GM23338 (cell line): ENCODE measurements around the gene TRPM3. TPM values are rescaled to one million over a fixed set of nuclear protein-coding genes. Genes with fewer than 3 reads are reported as not detected.

Experiments
- ATAC-seq: fragments of 200-7000 bp; cut with Tn5 transposase; 3 replicates; pipeline ENCODE4 v1.9.1; 2020
- DNase-seq: peaks from one replicate; pipeline ENCODE4 v3.0.0-alpha.2; 2015; ENCODE audit warnings: low spot score
- H2AFZ ChIP-seq: fragments of 200-600 bp; sonication (generic); 2 replicates; pipeline ENCODE4 v1.8.0; 2016; ENCODE audit warnings: antibody characterized with exemption, mild to moderate bottlenecking, moderate library complexity
- H3F3A ChIP-seq: fragments of 200-600 bp; sonication (generic); replicated peaks from 2 replicates; pipeline ENCODE4 v1.8.0; 2017; ENCODE audit warnings: antibody characterized with exemption, mixed run types, low read depth
- H3K27ac ChIP-seq: fragments of 200-600 bp; sonication (generic); 2 replicates; pipeline ENCODE4 v1.6.1; 2016; ENCODE audit warnings: low read depth
- H3K27me3 ChIP-seq: fragments of 200-600 bp; sonication (generic); 2 replicates; pipeline ENCODE4 v1.8.0; 2016; ENCODE audit warnings: mild to moderate bottlenecking, mixed run types, moderate library complexity; ENCODE audit not compliant: insufficient read depth
- H3K36me3 ChIP-seq: fragments of 200-600 bp; sonication (generic); 2 replicates; pipeline ENCODE4 v1.8.0; 2016; ENCODE audit warnings: mild to moderate bottlenecking; ENCODE audit not compliant: insufficient read depth
- H3K4me1 ChIP-seq: fragments of 200-600 bp; sonication (generic); 2 replicates; pipeline ENCODE4 v1.8.0; 2016; ENCODE audit warnings: mild to moderate bottlenecking, moderate library complexity; ENCODE audit not compliant: insufficient read depth
- H3K4me2 ChIP-seq: fragments of 200-600 bp; sonication (generic); 2 replicates; pipeline ENCODE4 v1.7.1; 2017; ENCODE audit warnings: mixed run types
- H3K4me3 ChIP-seq: fragments of 200-600 bp; sonication (generic); 2 replicates; pipeline ENCODE4 v1.6.1; 2016; ENCODE audit warnings: mixed run types
- H3K79me2 ChIP-seq: fragments of 200-600 bp; sonication (generic); replicated peaks from 2 replicates; pipeline ENCODE4 v1.8.0; 2017; ENCODE audit warnings: mild to moderate bottlenecking; ENCODE audit not compliant: insufficient read depth
- H3K9me2 ChIP-seq: fragments of 200-600 bp; sonication (generic); 2 replicates; pipeline ENCODE4 v1.8.0; 2017; ENCODE audit not compliant: insufficient read depth
- H4K20me1 ChIP-seq: fragments of 200-600 bp; sonication (generic); replicated peaks from 2 replicates; pipeline ENCODE4 v1.8.0; 2017; ENCODE audit warnings: mild to moderate bottlenecking; ENCODE audit not compliant: insufficient read depth
- H3K27ac Mint-ChIP-seq: 2 replicates; pipeline ENCODE4 v1.8.0; 2020; ENCODE audit warnings: inconsistent platforms, mild to moderate bottlenecking, moderate library complexity, mixed read lengths
- H3K27me3 Mint-ChIP-seq: 3 replicates; pipeline ENCODE4 v1.8.0; 2022; ENCODE audit warnings: low read depth, mild to moderate bottlenecking, moderate library complexity, mixed read lengths, inconsistent platforms; ENCODE audit not compliant: insufficient read depth, poor library complexity
- H3K36me3 Mint-ChIP-seq: 3 replicates; pipeline ENCODE4 v1.8.0; 2021; ENCODE audit warnings: low read depth, mild to moderate bottlenecking, inconsistent platforms, moderate library complexity, mixed read lengths
- H3K4me1 Mint-ChIP-seq: 3 replicates; pipeline ENCODE4 v1.8.0; 2020; ENCODE audit warnings: mild to moderate bottlenecking, inconsistent platforms, mixed read lengths
- H3K4me3 Mint-ChIP-seq: 3 replicates; pipeline ENCODE4 v1.8.0; 2021; ENCODE audit warnings: moderate library complexity, mild to moderate bottlenecking, inconsistent platforms, mixed read lengths
- H3K9me3 Mint-ChIP-seq: 3 replicates; pipeline ENCODE4 v1.8.0; 2020; ENCODE audit warnings: moderate library complexity, mild to moderate bottlenecking, inconsistent platforms, mixed read lengths
- CREB1 ChIP-seq: fragments of 250-450 bp; sonication (Bioruptor Pico); IDR thresholded peaks from 2 replicates; pipeline ENCODE4 v1.5.0; 2020; ENCODE audit warnings: low read depth, mild to moderate bottlenecking, moderate library complexity
- EZH2 ChIP-seq: fragments of 200-600 bp; sonication (generic); IDR thresholded peaks from one replicate; pipeline ENCODE4 v1.8.0; 2017; ENCODE audit warnings: antibody characterized with exemption, mild to moderate bottlenecking, low read depth; ENCODE audit not compliant: unreplicated experiment
- EZH2phosphoT487 ChIP-seq: fragments of 200-600 bp; sonication (generic); IDR thresholded peaks from one replicate; pipeline ENCODE4 v1.8.1; 2018; ENCODE audit warnings: antibody characterized with exemption; ENCODE audit not compliant: unreplicated experiment
- JUNB ChIP-seq: IDR thresholded peaks from one replicate; pipeline ENCODE4 v1.6.1; 2016; ENCODE audit warnings: antibody characterized with exemption; ENCODE audit not compliant: unreplicated experiment
- NANOG ChIP-seq: IDR thresholded peaks from 2 replicates; pipeline ENCODE4 v1.6.1; 2016; ENCODE audit warnings: antibody characterized with exemption, borderline replicate concordance
- POLR2AphosphoS5 ChIP-seq: IDR thresholded peaks from 2 replicates; pipeline ENCODE4 v1.6.1; 2016; ENCODE audit warnings: antibody characterized with exemption, low read depth
- STAT1 ChIP-seq: IDR thresholded peaks from one replicate; pipeline ENCODE4 v1.6.1; 2016; ENCODE audit warnings: antibody characterized with exemption; ENCODE audit not compliant: unreplicated experiment
- ZNF331 ChIP-seq: fragments of 250-450 bp; sonication (Bioruptor Pico); IDR thresholded peaks from 2 replicates; pipeline ENCODE4 v1.5.0; 2020; ENCODE audit warnings: low read depth, mild to moderate bottlenecking, moderate library complexity
- polyA plus RNA-seq: library from polyadenylated mRNA; unstranded; fragments of >200 nt; fragmentation: Nextera tagmentation; extraction: Ambion mirVana; gene quantifications from 2 replicates; pipeline ENCODE4 v1.2.1, GENCODE V29; 2016
- total RNA-seq: library from RNA; depleted of rRNA; stranded (reverse); fragments of >200 nt; shearing (Covaris generic); gene quantifications from 2 replicates; pipeline ENCODE4 v1.2.3, GENCODE V29; 2014
- TF ChIP-seq, protein P1 (sequence below): fragments of 250-450 bp; sonication (Bioruptor Pico); IDR thresholded peaks from 2 replicates; pipeline ENCODE4 v1.5.0; 2020; ENCODE audit warnings: mild to moderate bottlenecking, moderate library complexity
- TF ChIP-seq, protein P2 (sequence below): IDR thresholded peaks from one replicate; pipeline ENCODE4 v1.6.1; 2018; ENCODE audit warnings: antibody characterized with exemption; ENCODE audit not compliant: unreplicated experiment
- TF ChIP-seq, protein P3 (sequence below), 2 experiments: fragments of 200-600 bp in 1 of 2; sonication (generic) in 1 of 2; conservative IDR thresholded peaks; 2 replicates each; pipeline versions ENCODE4 v1.5.1 to v1.6.1; 2016 to 2017; ENCODE audit warnings: antibody characterized with exemption in 2 of 2, low read depth in 2 of 2, mild to moderate bottlenecking in 2 of 2, moderate library complexity in 1 of 2
- TF ChIP-seq, protein P4 (sequence below): IDR thresholded peaks from 2 replicates; pipeline ENCODE4 v1.6.1; 2016; ENCODE audit warnings: antibody characterized with exemption

The TRPM3 gene
- total and polyA plus RNA-seq, 2 experiments from 2014 or later = 2.8 to 8.2 TPM

DNA sequence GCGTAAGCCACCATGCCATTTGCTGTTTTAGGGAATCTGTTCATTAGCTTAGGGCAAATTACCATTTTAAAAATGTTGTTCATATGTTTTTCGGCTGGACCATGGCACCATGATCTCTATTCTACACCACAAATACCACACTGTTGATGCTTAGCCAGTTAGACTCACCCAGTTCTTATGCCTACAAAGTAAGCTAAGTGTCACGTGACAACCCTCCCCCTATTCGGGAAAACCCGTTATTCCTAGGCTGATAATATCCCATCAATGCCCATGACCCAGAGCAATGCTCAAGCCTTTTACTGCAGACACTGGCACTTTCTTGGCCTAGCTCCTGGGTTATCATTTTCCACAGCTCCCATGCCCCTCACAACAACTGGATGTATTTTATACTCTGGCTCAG lies 426.7 kb downstream of the TRPM3 start (continued):
- TF ChIP-seq, protein P1, sequence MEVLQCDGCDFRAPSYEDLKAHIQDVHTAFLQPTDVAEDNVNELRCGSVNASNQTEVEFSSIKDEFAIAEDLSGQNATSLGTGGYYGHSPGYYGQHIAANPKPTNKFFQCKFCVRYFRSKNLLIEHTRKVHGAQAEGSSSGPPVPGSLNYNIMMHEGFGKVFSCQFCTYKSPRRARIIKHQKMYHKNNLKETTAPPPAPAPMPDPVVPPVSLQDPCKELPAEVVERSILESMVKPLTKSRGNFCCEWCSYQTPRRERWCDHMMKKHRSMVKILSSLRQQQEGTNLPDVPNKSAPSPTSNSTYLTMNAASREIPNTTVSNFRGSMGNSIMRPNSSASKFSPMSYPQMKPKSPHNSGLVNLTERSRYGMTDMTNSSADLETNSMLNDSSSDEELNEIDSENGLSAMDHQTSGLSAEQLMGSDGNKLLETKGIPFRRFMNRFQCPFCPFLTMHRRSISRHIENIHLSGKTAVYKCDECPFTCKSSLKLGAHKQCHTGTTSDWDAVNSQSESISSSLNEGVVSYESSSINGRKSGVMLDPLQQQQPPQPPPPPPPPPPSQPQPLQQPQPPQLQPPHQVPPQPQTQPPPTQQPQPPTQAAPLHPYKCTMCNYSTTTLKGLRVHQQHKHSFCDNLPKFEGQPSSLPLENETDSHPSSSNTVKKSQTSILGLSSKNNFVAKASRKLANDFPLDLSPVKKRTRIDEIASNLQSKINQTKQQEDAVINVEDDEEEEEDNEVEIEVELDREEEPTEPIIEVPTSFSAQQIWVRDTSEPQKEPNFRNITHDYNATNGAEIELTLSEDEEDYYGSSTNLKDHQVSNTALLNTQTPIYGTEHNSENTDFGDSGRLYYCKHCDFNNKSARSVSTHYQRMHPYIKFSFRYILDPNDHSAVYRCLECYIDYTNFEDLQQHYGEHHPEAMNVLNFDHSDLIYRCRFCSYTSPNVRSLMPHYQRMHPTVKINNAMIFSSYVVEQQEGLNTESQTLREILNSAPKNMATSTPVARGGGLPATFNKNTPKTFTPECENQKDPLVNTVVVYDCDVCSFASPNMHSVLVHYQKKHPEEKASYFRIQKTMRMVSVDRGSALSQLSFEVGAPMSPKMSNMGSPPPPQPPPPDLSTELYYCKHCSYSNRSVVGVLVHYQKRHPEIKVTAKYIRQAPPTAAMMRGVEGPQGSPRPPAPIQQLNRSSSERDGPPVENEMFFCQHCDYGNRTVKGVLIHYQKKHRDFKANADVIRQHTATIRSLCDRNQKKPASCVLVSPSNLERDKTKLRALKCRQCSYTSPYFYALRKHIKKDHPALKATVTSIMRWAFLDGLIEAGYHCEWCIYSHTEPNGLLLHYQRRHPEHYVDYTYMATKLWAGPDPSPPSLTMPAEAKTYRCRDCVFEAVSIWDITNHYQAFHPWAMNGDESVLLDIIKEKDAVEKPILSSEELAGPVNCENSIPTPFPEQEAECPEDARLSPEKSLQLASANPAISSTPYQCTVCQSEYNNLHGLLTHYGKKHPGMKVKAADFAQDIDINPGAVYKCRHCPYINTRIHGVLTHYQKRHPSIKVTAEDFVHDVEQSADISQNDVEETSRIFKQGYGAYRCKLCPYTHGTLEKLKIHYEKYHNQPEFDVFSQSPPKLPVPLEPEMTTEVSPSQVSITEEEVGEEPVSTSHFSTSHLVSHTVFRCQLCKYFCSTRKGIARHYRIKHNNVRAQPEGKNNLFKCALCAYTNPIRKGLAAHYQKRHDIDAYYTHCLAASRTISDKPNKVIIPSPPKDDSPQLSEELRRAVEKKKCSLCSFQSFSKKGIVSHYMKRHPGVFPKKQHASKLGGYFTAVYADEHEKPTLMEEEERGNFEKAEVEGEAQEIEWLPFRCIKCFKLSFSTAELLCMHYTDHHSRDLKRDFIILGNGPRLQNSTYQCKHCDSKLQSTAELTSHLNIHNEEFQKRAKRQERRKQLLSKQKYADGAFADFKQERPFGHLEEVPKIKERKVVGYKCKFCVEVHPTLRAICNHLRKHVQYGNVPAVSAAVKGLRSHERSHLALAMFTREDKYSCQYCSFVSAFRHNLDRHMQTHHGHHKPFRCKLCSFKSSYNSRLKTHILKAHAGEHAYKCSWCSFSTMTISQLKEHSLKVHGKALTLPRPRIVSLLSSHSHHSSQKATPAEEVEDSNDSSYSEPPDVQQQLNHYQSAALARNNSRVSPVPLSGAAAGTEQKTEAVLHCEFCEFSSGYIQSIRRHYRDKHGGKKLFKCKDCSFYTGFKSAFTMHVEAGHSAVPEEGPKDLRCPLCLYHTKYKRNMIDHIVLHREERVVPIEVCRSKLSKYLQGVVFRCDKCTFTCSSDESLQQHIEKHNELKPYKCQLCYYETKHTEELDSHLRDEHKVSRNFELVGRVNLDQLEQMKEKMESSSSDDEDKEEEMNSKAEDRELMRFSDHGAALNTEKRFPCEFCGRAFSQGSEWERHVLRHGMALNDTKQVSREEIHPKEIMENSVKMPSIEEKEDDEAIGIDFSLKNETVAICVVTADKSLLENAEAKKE (CRISPR knock-in tag) = no peak
- TF ChIP-seq JUNB (no peak), EZH2 (no peak)

DNA sequence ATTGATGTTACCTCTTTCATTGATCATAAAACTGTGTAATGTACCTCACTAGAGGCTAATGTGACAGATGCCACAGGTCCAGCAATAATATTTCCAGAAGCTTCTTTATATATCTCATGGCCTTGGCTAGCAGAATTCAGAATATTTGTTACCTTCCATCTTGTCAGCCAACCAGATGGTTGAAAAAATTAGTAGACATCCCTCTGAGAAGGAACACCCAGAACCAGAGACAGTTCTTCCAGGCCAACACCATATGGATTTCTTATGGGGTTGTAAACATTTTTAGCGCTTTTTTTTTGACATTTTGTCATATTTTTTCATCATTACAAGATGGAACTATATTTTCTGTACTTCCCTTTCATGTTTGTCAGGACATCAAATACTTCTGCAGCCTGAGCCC lies 428.2 kb downstream of the TRPM3 start:
- Histone ChIP-seq H3K4me3 (no peak overlapping the region), H3K36me3 (no peaks in the 10 kb centered on the region), H3K27me3 (no peaks in the 10 kb centered on the region), H3K79me2 (no peaks in the 10 kb centered on the region), H4K20me1 (no peaks in the 10 kb centered on the region), H3K9me2 (no peaks in the 10 kb centered on the region; the same call in 1 of the 2 replicates), H3F3A (no peaks in the 10 kb centered on the region), H3K4me2 (no peak overlapping the region), H3K4me1 (peaks cover 4% of the 10 kb centered on the region; the same call in 1 of the 2 replicates), H3K27ac (no peak overlapping the region), H2AFZ (no peak overlapping the region)
- no peak for DNase-seq
- ATAC-seq = no peak
- H3K4me3 Mint-ChIP-seq = no peak overlapping the region
- H3K4me1 Mint-ChIP-seq = peaks cover 12% of the 10 kb centered on the region
- H3K27ac Mint-ChIP-seq = no peak overlapping the region
- H3K9me3 Mint-ChIP-seq = no peaks in the 10 kb centered on the region
- H3K27me3 Mint-ChIP-seq = peaks cover 3% of the 10 kb centered on the region
- no peaks in the 10 kb centered on the region for H3K36me3 Mint-ChIP-seq
- no peak for TF ChIP-seq CREB1 (CRISPR knock-in tag)
- TF ChIP-seq, protein P2, sequence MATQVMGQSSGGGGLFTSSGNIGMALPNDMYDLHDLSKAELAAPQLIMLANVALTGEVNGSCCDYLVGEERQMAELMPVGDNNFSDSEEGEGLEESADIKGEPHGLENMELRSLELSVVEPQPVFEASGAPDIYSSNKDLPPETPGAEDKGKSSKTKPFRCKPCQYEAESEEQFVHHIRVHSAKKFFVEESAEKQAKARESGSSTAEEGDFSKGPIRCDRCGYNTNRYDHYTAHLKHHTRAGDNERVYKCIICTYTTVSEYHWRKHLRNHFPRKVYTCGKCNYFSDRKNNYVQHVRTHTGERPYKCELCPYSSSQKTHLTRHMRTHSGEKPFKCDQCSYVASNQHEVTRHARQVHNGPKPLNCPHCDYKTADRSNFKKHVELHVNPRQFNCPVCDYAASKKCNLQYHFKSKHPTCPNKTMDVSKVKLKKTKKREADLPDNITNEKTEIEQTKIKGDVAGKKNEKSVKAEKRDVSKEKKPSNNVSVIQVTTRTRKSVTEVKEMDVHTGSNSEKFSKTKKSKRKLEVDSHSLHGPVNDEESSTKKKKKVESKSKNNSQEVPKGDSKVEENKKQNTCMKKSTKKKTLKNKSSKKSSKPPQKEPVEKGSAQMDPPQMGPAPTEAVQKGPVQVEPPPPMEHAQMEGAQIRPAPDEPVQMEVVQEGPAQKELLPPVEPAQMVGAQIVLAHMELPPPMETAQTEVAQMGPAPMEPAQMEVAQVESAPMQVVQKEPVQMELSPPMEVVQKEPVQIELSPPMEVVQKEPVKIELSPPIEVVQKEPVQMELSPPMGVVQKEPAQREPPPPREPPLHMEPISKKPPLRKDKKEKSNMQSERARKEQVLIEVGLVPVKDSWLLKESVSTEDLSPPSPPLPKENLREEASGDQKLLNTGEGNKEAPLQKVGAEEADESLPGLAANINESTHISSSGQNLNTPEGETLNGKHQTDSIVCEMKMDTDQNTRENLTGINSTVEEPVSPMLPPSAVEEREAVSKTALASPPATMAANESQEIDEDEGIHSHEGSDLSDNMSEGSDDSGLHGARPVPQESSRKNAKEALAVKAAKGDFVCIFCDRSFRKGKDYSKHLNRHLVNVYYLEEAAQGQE = no peak
- no peak for TF ChIP-seq POLR2AphosphoS5
- TF ChIP-seq, protein P3, sequence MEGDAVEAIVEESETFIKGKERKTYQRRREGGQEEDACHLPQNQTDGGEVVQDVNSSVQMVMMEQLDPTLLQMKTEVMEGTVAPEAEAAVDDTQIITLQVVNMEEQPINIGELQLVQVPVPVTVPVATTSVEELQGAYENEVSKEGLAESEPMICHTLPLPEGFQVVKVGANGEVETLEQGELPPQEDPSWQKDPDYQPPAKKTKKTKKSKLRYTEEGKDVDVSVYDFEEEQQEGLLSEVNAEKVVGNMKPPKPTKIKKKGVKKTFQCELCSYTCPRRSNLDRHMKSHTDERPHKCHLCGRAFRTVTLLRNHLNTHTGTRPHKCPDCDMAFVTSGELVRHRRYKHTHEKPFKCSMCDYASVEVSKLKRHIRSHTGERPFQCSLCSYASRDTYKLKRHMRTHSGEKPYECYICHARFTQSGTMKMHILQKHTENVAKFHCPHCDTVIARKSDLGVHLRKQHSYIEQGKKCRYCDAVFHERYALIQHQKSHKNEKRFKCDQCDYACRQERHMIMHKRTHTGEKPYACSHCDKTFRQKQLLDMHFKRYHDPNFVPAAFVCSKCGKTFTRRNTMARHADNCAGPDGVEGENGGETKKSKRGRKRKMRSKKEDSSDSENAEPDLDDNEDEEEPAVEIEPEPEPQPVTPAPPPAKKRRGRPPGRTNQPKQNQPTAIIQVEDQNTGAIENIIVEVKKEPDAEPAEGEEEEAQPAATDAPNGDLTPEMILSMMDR (conservative IDR thresholded peaks at IDR 0.05; ENCODE audit: low read depth in 2 of 2) = no peak
- no peak for TF ChIP-seq STAT1
- TF ChIP-seq NANOG = no peak
- no peak for TF ChIP-seq EZH2
- no peak for TF ChIP-seq JUNB
- TF ChIP-seq, protein P4, sequence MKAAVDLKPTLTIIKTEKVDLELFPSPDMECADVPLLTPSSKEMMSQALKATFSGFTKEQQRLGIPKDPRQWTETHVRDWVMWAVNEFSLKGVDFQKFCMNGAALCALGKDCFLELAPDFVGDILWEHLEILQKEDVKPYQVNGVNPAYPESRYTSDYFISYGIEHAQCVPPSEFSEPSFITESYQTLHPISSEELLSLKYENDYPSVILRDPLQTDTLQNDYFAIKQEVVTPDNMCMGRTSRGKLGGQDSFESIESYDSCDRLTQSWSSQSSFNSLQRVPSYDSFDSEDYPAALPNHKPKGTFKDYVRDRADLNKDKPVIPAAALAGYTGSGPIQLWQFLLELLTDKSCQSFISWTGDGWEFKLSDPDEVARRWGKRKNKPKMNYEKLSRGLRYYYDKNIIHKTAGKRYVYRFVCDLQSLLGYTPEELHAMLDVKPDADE = no peak
- no peak for TF ChIP-seq EZH2phosphoT487
- TF ChIP-seq ZNF331 = no peak
